HEK293 (cell line): ENCODE data around the gene ZFAND5.

Experiments used
- MYNN ChIP-seq: fragments of 450-650 bp; formaldehyde crosslinking; IDR thresholded peaks from 2 replicates; pipeline ENCODE4 v1.5.1; 2016; ENCODE audit warnings: missing biosample characterization, missing genetic modification characterization, borderline replicate concordance
- TCF7L2 ChIP-seq: IDR thresholded peaks from 2 replicates; pipeline ENCODE4 v1.6.1; 2011; ENCODE audit warnings: low read depth, mild to moderate bottlenecking, inconsistent platforms, low read length, moderate library complexity, borderline replicate concordance
- TRIM28 ChIP-seq: IDR thresholded peaks from 2 replicates; pipeline ENCODE4 v1.6.1; 2011; ENCODE audit warnings: low read length, control low read depth, borderline replicate concordance
- ZBTB7A ChIP-seq: fragments of 450-650 bp; formaldehyde crosslinking; IDR thresholded peaks from 2 replicates; pipeline ENCODE4 v1.5.1; 2016; ENCODE audit warnings: low read depth, missing biosample characterization, missing genetic modification characterization
- ZFHX2 ChIP-seq: fragments of 450-650 bp; formaldehyde crosslinking; conservative IDR thresholded peaks from 2 replicates; pipeline ENCODE4 v1.5.1; 2016; ENCODE audit warnings: missing biosample characterization, missing genetic modification characterization
- ZNF2 ChIP-seq: fragments of 450-650 bp; formaldehyde crosslinking; IDR thresholded peaks from 2 replicates; pipeline ENCODE4 v1.5.1; 2016; ENCODE audit warnings: missing biosample characterization, missing genetic modification characterization
- ZNF302 ChIP-seq: fragments of 450-650 bp; formaldehyde crosslinking; IDR thresholded peaks from 2 replicates; pipeline ENCODE4 v1.5.1; 2016; ENCODE audit warnings: missing biosample characterization, missing genetic modification characterization, low read depth
- ZNF426 ChIP-seq: fragments of 450-650 bp; formaldehyde crosslinking; IDR thresholded peaks from 2 replicates; pipeline ENCODE4 v1.5.1; 2017; ENCODE audit warnings: missing biosample characterization, missing genetic modification characterization, mild to moderate bottlenecking, inconsistent platforms, moderate library complexity
- ZNF530 ChIP-seq: fragments of 450-650 bp; formaldehyde crosslinking; IDR thresholded peaks from 2 replicates; pipeline ENCODE4 v1.5.1; 2016; ENCODE audit warnings: low read depth, missing biosample characterization, missing genetic modification characterization
- TF ChIP-seq, protein P1 (sequence below): fragments of 450-650 bp; formaldehyde crosslinking; IDR thresholded peaks from 2 replicates; pipeline ENCODE4 v1.5.1; 2016; ENCODE audit warnings: missing biosample characterization, missing genetic modification characterization
- TF ChIP-seq, protein P2 (sequence below): fragments of 450-650 bp; formaldehyde crosslinking; IDR thresholded peaks from 2 replicates; pipeline ENCODE4 v1.5.1; 2016; ENCODE audit warnings: missing biosample characterization, missing genetic modification characterization
- TF ChIP-seq, protein P3 (sequence below): fragments of 450-650 bp; formaldehyde crosslinking; optimal IDR thresholded peaks from 2 replicates; pipeline ENCODE3; 2016; ENCODE audit warnings: missing biosample characterization, mild to moderate bottlenecking, missing genetic modification characterization

DNA sequence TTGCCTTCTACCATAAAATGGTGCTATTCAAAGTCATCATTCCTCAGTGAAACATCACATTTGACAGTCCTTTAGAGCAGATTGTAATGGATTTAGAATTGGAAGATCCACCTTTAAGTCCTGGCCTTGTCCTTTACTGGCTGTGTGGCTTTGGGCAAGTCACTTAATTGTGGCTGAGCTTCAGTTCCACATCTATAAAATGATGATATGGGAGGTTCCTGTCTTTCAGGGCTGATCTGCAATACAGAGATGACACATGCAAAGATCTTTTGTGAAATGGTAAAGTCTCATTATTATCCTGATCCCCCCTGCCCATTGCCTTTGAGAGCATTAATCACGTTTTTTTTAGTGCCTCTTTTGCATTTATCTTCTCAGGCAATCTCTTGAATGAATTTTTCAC lies 58.2 kb downstream of the ZFAND5 start:
- TF ChIP-seq ZNF530 (tag by site-specific recombination), result no peak
- no peak for TF ChIP-seq MYNN (tag by site-specific recombination)
- TF ChIP-seq, protein P1, sequence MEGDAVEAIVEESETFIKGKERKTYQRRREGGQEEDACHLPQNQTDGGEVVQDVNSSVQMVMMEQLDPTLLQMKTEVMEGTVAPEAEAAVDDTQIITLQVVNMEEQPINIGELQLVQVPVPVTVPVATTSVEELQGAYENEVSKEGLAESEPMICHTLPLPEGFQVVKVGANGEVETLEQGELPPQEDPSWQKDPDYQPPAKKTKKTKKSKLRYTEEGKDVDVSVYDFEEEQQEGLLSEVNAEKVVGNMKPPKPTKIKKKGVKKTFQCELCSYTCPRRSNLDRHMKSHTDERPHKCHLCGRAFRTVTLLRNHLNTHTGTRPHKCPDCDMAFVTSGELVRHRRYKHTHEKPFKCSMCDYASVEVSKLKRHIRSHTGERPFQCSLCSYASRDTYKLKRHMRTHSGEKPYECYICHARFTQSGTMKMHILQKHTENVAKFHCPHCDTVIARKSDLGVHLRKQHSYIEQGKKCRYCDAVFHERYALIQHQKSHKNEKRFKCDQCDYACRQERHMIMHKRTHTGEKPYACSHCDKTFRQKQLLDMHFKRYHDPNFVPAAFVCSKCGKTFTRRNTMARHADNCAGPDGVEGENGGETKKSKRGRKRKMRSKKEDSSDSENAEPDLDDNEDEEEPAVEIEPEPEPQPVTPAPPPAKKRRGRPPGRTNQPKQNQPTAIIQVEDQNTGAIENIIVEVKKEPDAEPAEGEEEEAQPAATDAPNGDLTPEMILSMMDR (tag by site-specific recombination), result no peak
- no peak for TF ChIP-seq TRIM28
- TF ChIP-seq ZNF2 (tag by site-specific recombination), result no peak
- TF ChIP-seq, protein P2, sequence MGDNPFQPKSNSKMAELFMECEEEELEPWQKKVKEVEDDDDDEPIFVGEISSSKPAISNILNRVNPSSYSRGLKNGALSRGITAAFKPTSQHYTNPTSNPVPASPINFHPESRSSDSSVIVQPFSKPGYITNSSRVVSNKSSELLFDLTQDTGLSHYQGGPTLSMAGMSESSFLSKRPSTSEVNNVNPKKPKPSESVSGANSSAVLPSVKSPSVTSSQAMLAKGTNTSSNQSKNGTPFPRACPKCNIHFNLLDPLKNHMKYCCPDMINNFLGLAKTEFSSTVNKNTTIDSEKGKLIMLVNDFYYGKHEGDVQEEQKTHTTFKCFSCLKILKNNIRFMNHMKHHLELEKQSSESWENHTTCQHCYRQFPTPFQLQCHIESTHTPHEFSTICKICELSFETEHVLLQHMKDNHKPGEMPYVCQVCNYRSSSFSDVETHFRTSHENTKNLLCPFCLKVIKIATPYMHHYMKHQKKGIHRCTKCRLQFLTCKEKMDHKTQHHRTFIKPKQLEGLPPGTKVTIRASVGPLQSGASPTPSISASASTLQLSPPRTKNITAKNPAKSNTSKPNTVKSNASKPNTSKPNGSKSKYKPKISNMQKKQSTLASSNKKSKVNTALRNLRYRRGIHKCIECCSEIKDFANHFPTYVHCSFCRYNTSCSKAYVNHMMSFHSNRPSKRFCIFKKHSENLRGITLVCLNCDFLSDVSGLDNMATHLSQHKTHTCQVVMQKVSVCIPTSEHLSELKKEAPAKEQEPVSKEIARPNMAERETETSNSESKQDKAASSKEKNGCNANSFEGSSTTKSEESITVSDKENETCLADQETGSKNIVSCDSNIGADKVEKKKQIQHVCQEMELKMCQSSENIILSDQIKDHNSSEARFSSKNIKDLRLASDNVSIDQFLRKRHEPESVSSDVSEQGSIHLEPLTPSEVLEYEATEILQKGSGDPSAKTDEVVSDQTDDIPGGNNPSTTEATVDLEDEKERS (tag by site-specific recombination), result no peak
- no peak for TF ChIP-seq ZNF426
- no peak for TF ChIP-seq ZNF302
- no peak for TF ChIP-seq ZFHX2
- TF ChIP-seq ZBTB7A (tag by site-specific recombination), result no peak
- TF ChIP-seq TCF7L2, result no peak
- TF ChIP-seq, protein P3, sequence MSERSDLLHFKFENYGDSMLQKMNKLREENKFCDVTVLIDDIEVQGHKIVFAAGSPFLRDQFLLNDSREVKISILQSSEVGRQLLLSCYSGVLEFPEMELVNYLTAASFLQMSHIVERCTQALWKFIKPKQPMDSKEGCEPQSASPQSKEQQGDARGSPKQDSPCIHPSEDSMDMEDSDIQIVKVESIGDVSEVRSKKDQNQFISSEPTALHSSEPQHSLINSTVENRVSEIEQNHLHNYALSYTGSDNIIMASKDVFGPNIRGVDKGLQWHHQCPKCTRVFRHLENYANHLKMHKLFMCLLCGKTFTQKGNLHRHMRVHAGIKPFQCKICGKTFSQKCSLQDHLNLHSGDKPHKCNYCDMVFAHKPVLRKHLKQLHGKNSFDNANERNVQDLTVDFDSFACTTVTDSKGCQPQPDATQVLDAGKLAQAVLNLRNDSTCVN, result no peak
